ENCODE data around the gene AMER3.

DNA sequence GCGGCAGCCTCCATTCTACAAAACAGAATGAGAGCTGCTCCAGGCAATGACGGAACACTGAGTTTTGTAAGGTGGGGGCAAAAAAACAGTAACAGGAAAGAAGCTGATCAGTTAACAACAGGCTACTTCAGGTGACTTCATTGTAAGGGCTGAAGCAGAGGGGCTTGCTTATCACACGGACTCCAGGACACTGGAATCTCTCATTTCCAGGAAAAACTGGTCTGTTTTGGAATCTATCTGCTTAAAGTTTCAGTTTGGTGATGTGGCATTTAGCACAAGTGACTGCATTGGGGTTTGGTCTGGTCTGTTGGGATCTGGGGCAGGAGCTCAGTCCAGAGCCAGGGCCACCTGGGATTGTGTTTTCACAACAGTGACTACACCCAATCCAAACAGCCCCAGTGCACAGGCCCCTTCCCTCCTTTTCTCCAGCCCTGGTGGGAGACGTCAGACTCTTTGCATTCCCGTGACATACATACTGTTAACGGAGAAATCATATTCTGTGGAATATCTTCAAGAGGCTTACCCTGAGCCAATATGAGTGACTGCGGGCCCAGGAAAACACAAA lies 14.1 kb downstream of the AMER3 start:
- TF ChIP-seq NRF1 (IDR thresholded peaks at IDR 0.05; ENCODE audit: low read depth, low read length) (no peak), EP300 (IDR thresholded peaks at IDR 0.05; ENCODE audit: borderline replicate concordance in 1 of 2, low read depth in 1 of 2, low read length in 1 of 2) (no peak), ZBTB33 (IDR thresholded peaks at IDR 0.05; ENCODE audit: borderline replicate concordance, low read depth) (no peak), GABPA (IDR thresholded peaks at IDR 0.05; ENCODE audit: low read depth) (no peak), JUND (IDR thresholded peaks at IDR 0.05) (no peak), REST (IDR thresholded peaks at IDR 0.05; ENCODE audit: low read depth, low read length) (no peak), GATA2 (CRISPR knock-in tag; IDR thresholded peaks at IDR 0.05) (no peak), TAF1 (IDR thresholded peaks at IDR 0.05; ENCODE audit: borderline replicate concordance, low read depth, low read length) (no peak), YY1 (IDR thresholded peaks at IDR 0.05; ENCODE audit: low read depth) (no peak), TCF12 (IDR thresholded peaks at IDR 0.05) (no peak), FOXJ3 (CRISPR knock-in tag; IDR thresholded peaks at IDR 0.05) (no peak)
- TF ChIP-seq, protein P1, sequence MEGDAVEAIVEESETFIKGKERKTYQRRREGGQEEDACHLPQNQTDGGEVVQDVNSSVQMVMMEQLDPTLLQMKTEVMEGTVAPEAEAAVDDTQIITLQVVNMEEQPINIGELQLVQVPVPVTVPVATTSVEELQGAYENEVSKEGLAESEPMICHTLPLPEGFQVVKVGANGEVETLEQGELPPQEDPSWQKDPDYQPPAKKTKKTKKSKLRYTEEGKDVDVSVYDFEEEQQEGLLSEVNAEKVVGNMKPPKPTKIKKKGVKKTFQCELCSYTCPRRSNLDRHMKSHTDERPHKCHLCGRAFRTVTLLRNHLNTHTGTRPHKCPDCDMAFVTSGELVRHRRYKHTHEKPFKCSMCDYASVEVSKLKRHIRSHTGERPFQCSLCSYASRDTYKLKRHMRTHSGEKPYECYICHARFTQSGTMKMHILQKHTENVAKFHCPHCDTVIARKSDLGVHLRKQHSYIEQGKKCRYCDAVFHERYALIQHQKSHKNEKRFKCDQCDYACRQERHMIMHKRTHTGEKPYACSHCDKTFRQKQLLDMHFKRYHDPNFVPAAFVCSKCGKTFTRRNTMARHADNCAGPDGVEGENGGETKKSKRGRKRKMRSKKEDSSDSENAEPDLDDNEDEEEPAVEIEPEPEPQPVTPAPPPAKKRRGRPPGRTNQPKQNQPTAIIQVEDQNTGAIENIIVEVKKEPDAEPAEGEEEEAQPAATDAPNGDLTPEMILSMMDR (IDR thresholded peaks at IDR 0.05) = no peak

Data from SK-N-SH (cell line).